Testis (tissue), 3 donors: Measurements from ENCODE around the gene RPL18. TPM values are rescaled to one million over a fixed set of nuclear protein-coding genes. Genes with fewer than 3 reads are reported as not detected.

Experiments used
- DNase-seq: peaks from one replicate; pipeline ENCODE4 v3.0.0-alpha.2; 2019
- H3K27ac ChIP-seq, 2 donors: fragments of 200-600 bp; sonication (generic); one replicate each; pipeline ENCODE4 v1.5.1; 2019
- H3K27me3 ChIP-seq: fragments of 200-600 bp; sonication (generic); one replicate; pipeline ENCODE4 v1.5.1; 2019
- H3K36me3 ChIP-seq: fragments of 200-600 bp; sonication (generic); one replicate; pipeline ENCODE4 v1.5.1; 2017; ENCODE audit warnings: low read depth; ENCODE audit errors: missing control alignments
- H3K4me1 ChIP-seq: fragments of 200-600 bp; sonication (generic); one replicate; pipeline ENCODE4 v1.5.1; 2019
- H3K4me3 ChIP-seq, 2 donors: fragments of 200-600 bp; sonication (generic); one replicate each; pipeline ENCODE4 v1.5.1; 2017 to 2019
- H3K9me3 ChIP-seq: fragments of 200-600 bp; sonication (generic); one replicate; pipeline ENCODE4 v1.5.1; 2017
- CTCF ChIP-seq, 3 experiments: fragments of 450-650 bp in 2 of 3; fragments of 200-600 bp in 1 of 3; sonication (generic) in 1 of 3; IDR thresholded peaks; one replicate each; pipeline ENCODE4 v1.5.1; 2016 to 2019; ENCODE audit warnings: antibody characterized with exemption in 3 of 3, mild to moderate bottlenecking in 2 of 3, moderate library complexity in 1 of 3
- POLR2A ChIP-seq: fragments of 450-650 bp; IDR thresholded peaks from one replicate; pipeline ENCODE4 v1.6.1; 2017; ENCODE audit warnings: antibody characterized with exemption, mild to moderate bottlenecking, moderate library complexity
- WGBS, 2 donors: methylation state at CpG; one replicate each; pipeline ENCODE4 v1.1.5; 2018; 5-methylcytosine and 5-hydroxymethylcytosine counted together
- intact Hi-C: fragments of 100-400 bp; cut with DNase I; formaldehyde crosslinking; loops from one replicate; pipeline ENCODE4 v1.15.1; 2023; ENCODE audit warnings: low total_unique reads
- polyA plus RNA-seq: library from polyadenylated mRNA; stranded (reverse); fragments of 350-450 nt; fragmentation: Illumina TruSeq; extraction: RNeasy Lipid Tissue Mini Kit (QIAGEN cat#74804); gene quantifications from one replicate; pipeline ENCODE4 v1.2.3, GENCODE V29; 2014; ENCODE audit warnings: low read depth, low replicate concordance; ENCODE audit not compliant: insufficient read depth
- total RNA-seq, 2 donors: library from RNA; depleted of rRNA; stranded (reverse); fragments of >200 nt; gene quantifications; one replicate each; pipeline ENCODE4 v1.2.3, GENCODE V29; 2016

RPL18 gene
- total and polyA plus RNA-seq, 3 donors from 2014 or later = 1,047 to 1,537 (median 1,050) TPM

DNA sequence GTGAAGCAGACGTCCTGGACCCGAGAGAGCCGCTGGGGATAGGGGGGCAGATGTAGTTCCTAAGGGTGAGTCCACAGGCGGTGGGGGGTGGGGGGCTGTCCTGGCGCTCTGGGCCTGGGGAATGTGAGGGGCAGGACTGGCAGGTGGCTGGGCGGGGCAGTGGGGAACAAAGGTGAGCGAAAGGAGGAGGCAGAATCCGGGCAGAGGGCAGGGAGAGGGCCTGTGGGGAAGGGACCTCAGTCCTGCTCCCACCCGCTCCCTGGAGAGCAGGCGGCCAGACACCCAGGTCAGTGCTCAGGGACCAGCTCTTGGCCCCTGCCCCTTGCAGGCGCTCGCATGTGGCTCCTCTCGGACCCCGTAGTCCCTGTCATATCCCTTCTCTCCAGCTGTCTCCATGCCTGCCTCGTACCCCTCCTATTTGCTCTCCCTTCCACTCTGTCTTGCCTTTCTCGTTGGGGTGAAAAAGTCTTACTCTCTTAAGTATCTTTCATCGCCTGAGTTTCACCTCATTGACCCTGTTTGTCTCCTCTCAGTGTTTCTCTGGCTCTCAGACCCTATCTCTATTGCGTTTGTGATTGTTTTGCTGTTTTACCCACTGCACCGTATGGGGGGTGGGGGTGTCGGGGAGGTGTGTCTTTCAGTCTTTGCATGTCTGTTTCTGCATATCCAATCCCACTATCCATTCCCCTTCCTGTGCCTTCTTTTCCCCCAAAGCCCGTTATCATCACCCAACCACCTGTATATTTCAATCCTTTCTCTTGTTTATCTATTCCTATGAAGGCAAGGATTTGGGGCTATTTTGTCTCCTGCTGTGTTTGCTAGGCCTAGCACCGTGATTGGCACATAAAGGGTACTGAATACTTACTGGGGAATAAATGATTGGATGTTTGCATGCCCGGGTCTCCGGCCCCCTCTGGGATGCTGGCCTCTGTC is 6.1 kb upstream of the RPL18 start:
- intact Hi-C loops = no loop called here
- Histone ChIP-seq H3K27me3 (no peaks in the 10 kb centered on the region), H3K36me3 (no peaks in the 10 kb centered on the region), H3K4me3 (peak overlapping the region; percentile 45 to 61), H3K4me1 (peaks cover 21% of the 10 kb centered on the region), H3K9me3 (no peaks in the 10 kb centered on the region), H3K27ac (peak overlapping the region; percentile 46 to 91)
- no peak for DNase-seq
- no peak for TF ChIP-seq POLR2A
- no peak for TF ChIP-seq CTCF (IDR thresholded peaks at IDR 0.05)
- 41 to 50% methylated on average over 24 of the region's 24 CpGs for WGBS, 2 donors

- Histone ChIP-seq H3K27me3 (no peaks in the 10 kb centered on the region), H3K9me3 (no peaks in the 10 kb centered on the region), H3K4me3 (peak overlapping the region; percentile 45 to 61), H3K36me3 (no peaks in the 10 kb centered on the region), H3K4me1 (peaks cover 23% of the 10 kb centered on the region), H3K27ac (peak overlapping the region; percentile 46 to 91)
- 1 to 3% methylated on average over 10 to 40 of the region's 40 CpGs for WGBS, 2 donors
- TF ChIP-seq CTCF (IDR thresholded peaks at IDR 0.05) (peak in 2 of 3 experiments; percentile 15 to 27), POLR2A (no peak)
- intact Hi-C loops = no loop called here
- DNase-seq = peak; percentile 99
Observed at GRCh38 chr19:48624067-48624594, 5.2 kb upstream of the RPL18 start.

- WGBS, 2 donors = 11 to 18% methylated on average over 8 of the region's 8 CpGs
- Histone ChIP-seq H3K27me3 (no peaks in the 10 kb centered on the region), H3K4me1 (peaks cover 23% of the 10 kb centered on the region), H3K27ac (peak overlapping the region; percentile 46 to 91), H3K36me3 (no peaks in the 10 kb centered on the region), H3K4me3 (peak overlapping the region; percentile 45 to 61), H3K9me3 (no peaks in the 10 kb centered on the region)
- TF ChIP-seq POLR2A (no peak), CTCF (IDR thresholded peaks at IDR 0.05) (no peak)
- DNase-seq = no peak
- intact Hi-C loops = no loop called here
Observed at GRCh38 chr19:48623556-48624066, 4.6 kb upstream of the RPL18 start.

DNA sequence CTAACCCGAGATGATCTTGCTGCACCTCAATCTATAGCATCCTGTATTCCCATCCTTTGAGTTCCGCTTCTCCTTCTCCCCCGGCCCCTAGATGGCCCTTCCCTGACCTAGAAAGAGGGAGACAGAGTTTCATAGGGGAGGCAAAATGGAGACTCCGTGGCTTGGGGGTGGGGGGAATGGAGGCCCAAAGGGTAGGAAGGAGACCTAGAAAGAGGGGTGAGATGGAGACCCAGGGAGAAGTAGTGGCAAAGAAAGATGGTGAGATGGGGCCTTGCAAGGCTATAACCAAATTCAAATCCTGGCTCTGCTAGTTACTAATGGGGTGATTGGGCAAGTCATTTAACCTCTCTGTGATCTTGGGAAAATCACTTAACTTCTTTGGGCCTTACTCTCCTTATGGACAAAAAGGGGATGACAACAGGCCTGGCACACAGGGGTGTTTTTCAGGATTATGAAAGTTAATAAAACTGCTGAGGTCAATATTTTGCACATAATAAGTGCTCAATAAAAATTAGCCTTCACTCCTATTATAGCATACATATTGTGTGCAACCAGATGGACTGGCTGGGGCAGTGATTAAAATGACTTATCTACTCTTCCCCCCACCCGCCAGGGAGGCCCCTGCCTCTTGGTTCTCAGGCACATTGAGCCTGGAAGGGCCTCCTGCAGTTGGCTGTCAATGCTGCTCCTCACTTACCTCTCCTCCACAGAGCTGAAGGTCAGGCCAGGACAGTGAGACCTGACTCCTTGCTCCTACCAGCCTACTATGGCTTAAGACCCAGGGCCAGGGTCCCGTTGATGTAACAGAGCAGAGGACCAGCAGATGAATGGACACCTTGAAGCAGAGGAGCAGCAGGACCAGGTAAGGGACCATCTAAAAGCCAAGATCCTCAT is 961 bp upstream of the RPL18 start:
- 23 to 26% methylated on average over 6 of the region's 6 CpGs for WGBS, 2 donors
- no peaks in the 10 kb centered on the region for H3K27me3 ChIP-seq
- H3K27ac ChIP-seq = peak overlapping the region; percentile 75 to 91
- peak overlapping the region; percentile 36 to 82 for H3K4me3 ChIP-seq
- TF ChIP-seq CTCF (IDR thresholded peaks at IDR 0.05) = no peak
- no peak for TF ChIP-seq POLR2A
- no peaks in the 10 kb centered on the region for H3K36me3 ChIP-seq
- DNase-seq = no peak
- H3K4me1 ChIP-seq = peaks cover 36% of the 10 kb centered on the region
- H3K9me3 ChIP-seq = no peaks in the 10 kb centered on the region
- intact Hi-C loops = no loop called here
